Vagina (tissue), 2 donors: Measurements from ENCODE around the gene FAM81B.

Experiments
- CTCF ChIP-seq, 3 experiments: fragments of 450-650 bp in 2 of 3; fragments of 200-600 bp in 1 of 3; sonication (generic) in 1 of 3; IDR thresholded peaks; one replicate each; pipeline ENCODE4 v1.5.1; 2017 to 2019; ENCODE audit warnings: antibody characterized with exemption in 3 of 3, mild to moderate bottlenecking in 2 of 3, moderate library complexity in 2 of 3
- POLR2A ChIP-seq, 2 donors: fragments of 450-650 bp; IDR thresholded peaks; one replicate each; pipeline ENCODE4 v1.6.1; 2017; ENCODE audit warnings: antibody characterized with exemption in 2 of 2, mild to moderate bottlenecking in 2 of 2, moderate library complexity in 2 of 2
- POLR2AphosphoS5 ChIP-seq, 2 donors: sonication (generic); formaldehyde crosslinking; IDR thresholded peaks; one replicate each; pipeline ENCODE4 v1.9.0; 2017; ENCODE audit warnings: antibody characterized with exemption in 2 of 2, mild to moderate bottlenecking in 2 of 2, low read depth in 1 of 2; ENCODE audit not compliant: insufficient read depth in 1 of 2

GRCh38 chr5:95447961-95448360 is 56.8 kb downstream of the FAM81B start:
- TF ChIP-seq CTCF (IDR thresholded peaks at IDR 0.05): no peak
- TF ChIP-seq POLR2A (IDR thresholded peaks at IDR 0.05): no peak
- TF ChIP-seq POLR2AphosphoS5 (IDR thresholded peaks at IDR 0.05; ENCODE audit: insufficient read depth in 1 of 2, low read depth in 1 of 2): no peak
